ENCODE measurements around the gene ELOVL7. TPM values are rescaled to one million over a fixed set of nuclear protein-coding genes. Genes with fewer than 3 reads are reported as not detected.

Gene ELOVL7
- total and polyA plus RNA-seq, 4 donors, result 0.21 to 2.3 (median 0.76) TPM

GRCh38 chr5:60891667-60892066, 47.6 kb upstream of the ELOVL7 start:
- H3K9ac ChIP-seq (ENCODE audit: low read depth in 1 of 2, low read length in 2 of 2), result no peak overlapping the region
- WGBS, result 97% methylated on average over 2 of the region's 2 CpGs
- peaks cover 0 to 7% (median 4%) of the 10 kb centered on the region in 4 donors for H3K36me3 ChIP-seq (ENCODE audit: control insufficient read depth in 4 of 4, insufficient read depth in 3 of 4, low read depth in 1 of 4, low read length in 3 of 4)
- no peak overlapping the region for H3K27ac ChIP-seq (ENCODE audit: low read depth in 1 of 2, low read length in 2 of 2)
- no peaks in the 10 kb centered on the region for H3K4me1 ChIP-seq (ENCODE audit: control insufficient read depth in 4 of 4, insufficient read depth in 4 of 4, low read length in 3 of 4)
- no peak overlapping the region for H3K4me3 ChIP-seq (ENCODE audit: low read depth in 1 of 3, low read length in 3 of 3)
- no peak for TF ChIP-seq HNF4G (IDR thresholded peaks at IDR 0.05)
- no peak for TF ChIP-seq RAD21 (IDR thresholded peaks at IDR 0.05)
- TF ChIP-seq, protein P1, sequence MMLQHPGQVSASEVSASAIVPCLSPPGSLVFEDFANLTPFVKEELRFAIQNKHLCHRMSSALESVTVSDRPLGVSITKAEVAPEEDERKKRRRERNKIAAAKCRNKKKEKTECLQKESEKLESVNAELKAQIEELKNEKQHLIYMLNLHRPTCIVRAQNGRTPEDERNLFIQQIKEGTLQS (IDR thresholded peaks at IDR 0.05), result no peak
- no peak for DNase-seq (ENCODE audit: low spot score)
- H3K9me3 ChIP-seq (ENCODE audit: control insufficient read depth in 4 of 4, low read length in 3 of 4), result no peaks in the 10 kb centered on the region
- H3K27me3 ChIP-seq (ENCODE audit: control insufficient read depth in 4 of 4, insufficient read depth in 4 of 4, low read length in 3 of 4), result no peaks in the 10 kb centered on the region

DNA sequence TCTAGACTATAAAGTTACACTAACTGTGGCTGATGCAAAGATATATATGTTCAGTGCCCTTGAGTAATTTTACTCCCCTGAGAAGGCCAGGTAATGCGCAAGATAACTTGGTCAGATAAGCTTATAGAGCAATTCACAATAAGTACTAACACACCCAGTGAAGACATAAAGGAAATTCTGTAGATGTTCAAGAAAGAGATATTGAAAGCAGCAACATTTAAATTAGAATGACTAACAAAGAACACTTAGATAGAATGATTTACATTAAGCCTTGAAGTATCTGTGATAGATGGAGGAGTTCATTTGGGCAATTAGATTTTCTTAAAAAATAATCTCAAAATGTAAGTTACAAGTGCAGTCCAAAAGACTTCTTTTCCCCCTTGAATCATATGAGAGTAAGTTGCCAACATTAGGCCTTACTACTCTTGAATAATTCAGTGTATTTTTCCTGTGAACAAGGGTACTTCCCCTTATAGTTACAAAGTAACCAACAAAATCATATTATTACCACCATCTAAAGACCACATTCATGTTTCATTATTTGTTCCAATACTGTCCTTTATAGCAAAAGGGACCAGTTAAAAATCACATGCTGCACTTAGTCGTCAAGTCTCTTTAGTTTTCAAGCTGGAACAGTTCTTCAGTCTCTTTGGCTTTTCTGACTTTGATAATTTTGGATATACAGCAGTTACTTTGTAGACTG, 44.4 kb upstream of the ELOVL7 start:
- peaks cover 0 to 6% (median 2%) of the 10 kb centered on the region in 4 donors for H3K36me3 ChIP-seq (ENCODE audit: control insufficient read depth in 4 of 4, insufficient read depth in 3 of 4, low read depth in 1 of 4, low read length in 3 of 4)
- no peak overlapping the region for H3K9ac ChIP-seq (ENCODE audit: low read depth in 1 of 2, low read length in 2 of 2)
- H3K4me3 ChIP-seq (ENCODE audit: low read depth in 1 of 3, low read length in 3 of 3), result no peak overlapping the region
- H3K27me3 ChIP-seq (ENCODE audit: control insufficient read depth in 4 of 4, insufficient read depth in 4 of 4, low read length in 3 of 4), result no peaks in the 10 kb centered on the region
- TF ChIP-seq FOXA1 (IDR thresholded peaks at IDR 0.05), result no peak
- TF ChIP-seq RAD21 (IDR thresholded peaks at IDR 0.05), result no peak
- TF ChIP-seq JUND (IDR thresholded peaks at IDR 0.05), result no peak
- TF ChIP-seq REST (IDR thresholded peaks at IDR 0.05), result no peak
- no peak for TF ChIP-seq YY1 (IDR thresholded peaks at IDR 0.05)
- TF ChIP-seq NR2F2 (IDR thresholded peaks at IDR 0.05), result no peak
- TF ChIP-seq GABPA (IDR thresholded peaks at IDR 0.05 in 1 of 2, conservative IDR thresholded peaks at IDR 0.05 in 1 of 2), result no peak
- TF ChIP-seq RXRA (IDR thresholded peaks at IDR 0.05), result no peak
- TF ChIP-seq TAF1 (conservative IDR thresholded peaks at IDR 0.05), result no peak
- no peak for TF ChIP-seq MAX (IDR thresholded peaks at IDR 0.05)
- no peak for DNase-seq (ENCODE audit: low spot score)
- WGBS, result 95% methylated on average over 2 of the region's 2 CpGs
- H3K4me1 ChIP-seq (ENCODE audit: control insufficient read depth in 4 of 4, insufficient read depth in 4 of 4, low read length in 3 of 4), result no peaks in the 10 kb centered on the region
- no peaks in the 10 kb centered on the region for H3K9me3 ChIP-seq (ENCODE audit: control insufficient read depth in 4 of 4, low read length in 3 of 4)
- no peak overlapping the region for H3K27ac ChIP-seq (ENCODE audit: low read depth in 1 of 2, low read length in 2 of 2)

- WGBS, result 98% methylated on average over 2 of the region's 2 CpGs
- H3K27ac ChIP-seq (ENCODE audit: low read depth in 1 of 2, low read length in 2 of 2), result no peak overlapping the region
- TF ChIP-seq RAD21 (IDR thresholded peaks at IDR 0.05) (no peak), YY1 (IDR thresholded peaks at IDR 0.05) (no peak), JUND (IDR thresholded peaks at IDR 0.05) (no peak)
- TF ChIP-seq, protein P1 (IDR thresholded peaks at IDR 0.05), result no peak
Observed at GRCh38 chr5:60887746-60888145, 43.7 kb upstream of the ELOVL7 start.

More at GRCh38 chr5:60887746-60888145, 43.7 kb upstream of the ELOVL7 start:
- Histone ChIP-seq H3K36me3 (ENCODE audit: control insufficient read depth in 4 of 4, insufficient read depth in 3 of 4, low read depth in 1 of 4, low read length in 3 of 4) (peaks cover 0 to 2% (median 1%) of the 10 kb centered on the region in 4 donors), H3K27me3 (ENCODE audit: control insufficient read depth in 4 of 4, insufficient read depth in 4 of 4, low read length in 3 of 4) (no peaks in the 10 kb centered on the region), H3K4me3 (ENCODE audit: low read depth in 1 of 3, low read length in 3 of 3) (no peak overlapping the region), H3K9ac (ENCODE audit: low read depth in 1 of 2, low read length in 2 of 2) (no peak overlapping the region), H3K4me1 (ENCODE audit: control insufficient read depth in 4 of 4, insufficient read depth in 4 of 4, low read length in 3 of 4) (no peaks in the 10 kb centered on the region), H3K9me3 (ENCODE audit: control insufficient read depth in 4 of 4, low read length in 3 of 4) (no peaks in the 10 kb centered on the region)
- no peak for DNase-seq (ENCODE audit: low spot score)
